Measurements from ENCODE around the gene CD38. TPM values are rescaled to one million over a fixed set of nuclear protein-coding genes. Genes with fewer than 3 reads are reported as not detected.

Gene CD38
- total and polyA plus RNA-seq, 4 donors: 3.2 to 9.4 (median 5.3) TPM

GRCh38 chr4:15792974-15793373 lies 14.8 kb downstream of the CD38 start:
- no peak overlapping the region for H3K27ac ChIP-seq (ENCODE audit: low read depth in 1 of 2, low read length in 2 of 2)
- H3K9ac ChIP-seq (ENCODE audit: low read depth in 1 of 2, low read length in 2 of 2): no peak overlapping the region
- H3K9me3 ChIP-seq (ENCODE audit: control insufficient read depth in 4 of 4, low read length in 3 of 4): no peaks in the 10 kb centered on the region
- TF ChIP-seq REST (IDR thresholded peaks at IDR 0.05) (no peak), RXRA (IDR thresholded peaks at IDR 0.05) (no peak), ATF3 (IDR thresholded peaks at IDR 0.05) (no peak), NR2F2 (IDR thresholded peaks at IDR 0.05) (no peak), RAD21 (IDR thresholded peaks at IDR 0.05) (no peak), JUND (IDR thresholded peaks at IDR 0.05) (no peak), HNF4A (conservative IDR thresholded peaks at IDR 0.05) (no peak), SP1 (IDR thresholded peaks at IDR 0.05) (no peak), TAF1 (conservative IDR thresholded peaks at IDR 0.05) (no peak), CTCF (IDR thresholded peaks at IDR 0.05; ENCODE audit: low read depth, low read length, missing input control) (no peak)
- no peak for DNase-seq (ENCODE audit: low spot score)
- peaks cover 0 to 5% (median 0%) of the 10 kb centered on the region in 4 donors for H3K4me1 ChIP-seq (ENCODE audit: control insufficient read depth in 4 of 4, insufficient read depth in 4 of 4, low read length in 3 of 4)
- WGBS: 44% methylated on average over 2 of the region's 2 CpGs
- H3K27me3 ChIP-seq (ENCODE audit: control insufficient read depth in 4 of 4, insufficient read depth in 4 of 4, low read length in 3 of 4): no peaks in the 10 kb centered on the region
- no peaks in the 10 kb centered on the region for H3K36me3 ChIP-seq (ENCODE audit: control insufficient read depth in 4 of 4, insufficient read depth in 3 of 4, low read depth in 1 of 4, low read length in 3 of 4)
- H3K4me3 ChIP-seq (ENCODE audit: low read depth in 1 of 3, low read length in 3 of 3): no peak overlapping the region

- 80% methylated on average over 3 of the region's 3 CpGs for WGBS
- TF ChIP-seq RXRA (IDR thresholded peaks at IDR 0.05) (no peak), ZBTB33 (IDR thresholded peaks at IDR 0.05) (no peak), YY1 (IDR thresholded peaks at IDR 0.05) (no peak), TAF1 (conservative IDR thresholded peaks at IDR 0.05) (no peak), REST (IDR thresholded peaks at IDR 0.05) (no peak), HNF4A (conservative IDR thresholded peaks at IDR 0.05) (no peak), JUND (IDR thresholded peaks at IDR 0.05) (no peak), NR2F2 (IDR thresholded peaks at IDR 0.05) (no peak), FOXA2 (IDR thresholded peaks at IDR 0.05) (no peak), FOXA1 (IDR thresholded peaks at IDR 0.05) (no peak), EGR1 (IDR thresholded peaks at IDR 0.05; ENCODE audit: low read depth in 2 of 2) (no peak), HNF4G (IDR thresholded peaks at IDR 0.05) (no peak), MAX (IDR thresholded peaks at IDR 0.05) (no peak), CTCF (IDR thresholded peaks at IDR 0.05; ENCODE audit: low read depth, low read length, missing input control) (no peak)
Measured at GRCh38 chr4:15793506-15794363, 15.6 kb downstream of the CD38 start.

More at GRCh38 chr4:15793506-15794363, 15.6 kb downstream of the CD38 start:
- Histone ChIP-seq H3K9ac (ENCODE audit: low read depth in 1 of 2, low read length in 2 of 2) (no peak overlapping the region), H3K36me3 (ENCODE audit: control insufficient read depth in 4 of 4, insufficient read depth in 3 of 4, low read depth in 1 of 4, low read length in 3 of 4) (no peaks in the 10 kb centered on the region), H3K27ac (ENCODE audit: low read depth in 1 of 2, low read length in 2 of 2) (no peak overlapping the region), H3K4me3 (ENCODE audit: low read depth in 1 of 3, low read length in 3 of 3) (no peak overlapping the region), H3K9me3 (ENCODE audit: control insufficient read depth in 4 of 4, low read length in 3 of 4) (no peaks in the 10 kb centered on the region), H3K27me3 (ENCODE audit: control insufficient read depth in 4 of 4, insufficient read depth in 4 of 4, low read length in 3 of 4) (no peaks in the 10 kb centered on the region), H3K4me1 (ENCODE audit: control insufficient read depth in 4 of 4, insufficient read depth in 4 of 4, low read length in 3 of 4) (peaks cover 0 to 5% (median 0%) of the 10 kb centered on the region in 4 donors)
- no peak for DNase-seq (ENCODE audit: low spot score)
